ENCODE results near the gene C19orf85.

C19orf85 gene

DNA sequence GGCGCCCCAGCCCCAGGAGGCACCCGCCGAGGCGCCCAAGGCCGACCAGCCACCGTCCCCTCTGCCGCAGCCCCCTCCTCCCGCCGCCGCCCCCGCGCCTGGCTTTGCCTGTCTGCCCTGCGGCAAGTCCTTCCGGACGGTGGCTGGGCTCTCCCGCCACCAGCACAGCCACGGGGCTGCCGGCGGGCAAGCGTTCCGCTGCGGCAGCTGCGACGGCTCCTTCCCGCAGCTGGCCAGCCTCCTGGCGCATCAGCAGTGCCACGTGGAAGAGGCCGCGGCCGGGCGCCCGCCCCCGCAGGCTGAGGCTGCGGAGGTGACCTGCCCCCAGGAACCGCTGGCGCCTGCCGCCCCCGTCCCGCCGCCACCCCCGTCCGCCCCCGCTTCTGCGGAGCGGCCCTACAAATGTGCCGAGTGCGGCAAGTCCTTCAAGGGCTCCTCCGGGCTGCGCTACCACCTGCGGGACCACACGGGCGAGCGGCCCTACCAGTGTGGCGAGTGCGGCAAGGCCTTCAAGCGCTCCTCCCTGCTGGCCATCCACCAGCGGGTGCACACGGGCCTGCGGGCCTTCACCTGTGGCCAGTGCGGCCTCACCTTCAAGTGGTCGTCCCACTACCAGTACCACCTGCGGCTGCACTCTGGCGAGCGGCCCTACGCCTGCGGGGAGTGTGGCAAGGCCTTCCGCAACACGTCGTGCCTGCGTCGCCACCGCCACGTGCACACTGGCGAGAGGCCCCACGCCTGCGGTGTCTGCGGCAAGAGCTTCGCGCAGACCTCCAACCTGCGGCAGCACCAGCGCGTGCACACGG is 17.8 kb upstream of the C19orf85 start:
- ChIA-PET POLR2A (no interaction called here), CTCF (interaction anchor here (0.8 to 6.3 kb wide), 2 partner anchors 9 to 15 kb away, joined by 3 to 37 read pairs; no protein-coding TSS in a partner anchor)
- TF ChIP-seq, protein P1, sequence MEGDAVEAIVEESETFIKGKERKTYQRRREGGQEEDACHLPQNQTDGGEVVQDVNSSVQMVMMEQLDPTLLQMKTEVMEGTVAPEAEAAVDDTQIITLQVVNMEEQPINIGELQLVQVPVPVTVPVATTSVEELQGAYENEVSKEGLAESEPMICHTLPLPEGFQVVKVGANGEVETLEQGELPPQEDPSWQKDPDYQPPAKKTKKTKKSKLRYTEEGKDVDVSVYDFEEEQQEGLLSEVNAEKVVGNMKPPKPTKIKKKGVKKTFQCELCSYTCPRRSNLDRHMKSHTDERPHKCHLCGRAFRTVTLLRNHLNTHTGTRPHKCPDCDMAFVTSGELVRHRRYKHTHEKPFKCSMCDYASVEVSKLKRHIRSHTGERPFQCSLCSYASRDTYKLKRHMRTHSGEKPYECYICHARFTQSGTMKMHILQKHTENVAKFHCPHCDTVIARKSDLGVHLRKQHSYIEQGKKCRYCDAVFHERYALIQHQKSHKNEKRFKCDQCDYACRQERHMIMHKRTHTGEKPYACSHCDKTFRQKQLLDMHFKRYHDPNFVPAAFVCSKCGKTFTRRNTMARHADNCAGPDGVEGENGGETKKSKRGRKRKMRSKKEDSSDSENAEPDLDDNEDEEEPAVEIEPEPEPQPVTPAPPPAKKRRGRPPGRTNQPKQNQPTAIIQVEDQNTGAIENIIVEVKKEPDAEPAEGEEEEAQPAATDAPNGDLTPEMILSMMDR (IDR thresholded peaks at IDR 0.05; ENCODE audit: control extremely low read depth, extremely low read depth, low read depth, missing control alignments): no peak
- DNase-seq (ENCODE audit: extremely low spot score): no peak

DNA sequence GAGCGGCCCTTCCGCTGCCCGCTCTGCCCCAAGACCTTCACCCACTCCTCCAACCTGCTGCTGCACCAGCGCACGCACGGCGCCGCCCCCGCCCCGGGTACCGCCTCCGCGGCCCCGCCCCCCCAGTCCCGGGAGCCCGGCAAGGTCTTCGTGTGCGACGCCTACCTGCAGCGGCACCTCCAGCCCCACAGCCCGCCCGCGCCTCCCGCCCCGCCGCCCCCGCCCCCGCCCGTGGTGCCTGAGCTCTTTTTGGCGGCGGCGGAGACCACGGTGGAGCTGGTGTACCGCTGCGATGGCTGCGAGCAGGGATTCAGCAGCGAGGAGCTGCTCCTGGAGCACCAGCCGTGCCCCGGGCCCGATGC is 17.2 kb upstream of the C19orf85 start:
- ChIA-PET CTCF (no interaction called here), POLR2A (no interaction called here)
- TF ChIP-seq, protein P1 (IDR thresholded peaks at IDR 0.05; ENCODE audit: control extremely low read depth, extremely low read depth, low read depth, missing control alignments): no peak
- no peak for DNase-seq (ENCODE audit: extremely low spot score)

DNA sequence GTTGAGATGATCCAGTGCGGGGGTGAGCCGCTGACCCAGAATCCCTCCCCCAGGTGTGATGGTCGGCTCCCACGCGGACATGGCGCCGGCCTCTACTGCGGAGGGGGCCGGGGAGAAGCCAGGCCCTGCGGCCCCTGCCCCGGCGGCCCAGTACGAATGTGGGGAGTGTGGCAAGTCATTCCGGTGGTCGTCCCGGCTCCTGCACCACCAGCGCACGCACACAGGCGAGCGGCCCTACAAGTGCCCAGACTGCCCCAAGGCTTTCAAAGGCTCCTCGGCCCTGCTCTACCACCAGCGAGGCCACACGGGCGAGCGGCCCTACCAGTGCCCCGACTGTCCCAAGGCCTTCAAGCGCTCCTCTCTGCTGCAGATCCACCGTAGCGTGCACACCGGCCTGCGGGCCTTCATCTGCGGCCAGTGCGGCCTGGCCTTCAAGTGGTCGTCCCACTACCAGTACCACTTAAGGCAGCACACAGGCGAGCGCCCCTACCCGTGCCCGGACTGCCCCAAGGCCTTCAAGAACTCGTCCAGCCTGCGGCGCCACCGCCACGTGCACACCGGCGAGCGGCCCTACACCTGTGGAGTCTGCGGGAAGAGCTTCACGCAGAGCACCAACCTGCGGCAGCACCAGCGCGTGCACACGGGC is 16.7 kb upstream of the C19orf85 start:
- CTCF ChIA-PET: no interaction called here
- no peak for DNase-seq (ENCODE audit: extremely low spot score)
- POLR2A ChIA-PET: no interaction called here
- TF ChIP-seq, protein P1 (IDR thresholded peaks at IDR 0.05; ENCODE audit: control extremely low read depth, extremely low read depth, low read depth, missing control alignments): no peak

DNA sequence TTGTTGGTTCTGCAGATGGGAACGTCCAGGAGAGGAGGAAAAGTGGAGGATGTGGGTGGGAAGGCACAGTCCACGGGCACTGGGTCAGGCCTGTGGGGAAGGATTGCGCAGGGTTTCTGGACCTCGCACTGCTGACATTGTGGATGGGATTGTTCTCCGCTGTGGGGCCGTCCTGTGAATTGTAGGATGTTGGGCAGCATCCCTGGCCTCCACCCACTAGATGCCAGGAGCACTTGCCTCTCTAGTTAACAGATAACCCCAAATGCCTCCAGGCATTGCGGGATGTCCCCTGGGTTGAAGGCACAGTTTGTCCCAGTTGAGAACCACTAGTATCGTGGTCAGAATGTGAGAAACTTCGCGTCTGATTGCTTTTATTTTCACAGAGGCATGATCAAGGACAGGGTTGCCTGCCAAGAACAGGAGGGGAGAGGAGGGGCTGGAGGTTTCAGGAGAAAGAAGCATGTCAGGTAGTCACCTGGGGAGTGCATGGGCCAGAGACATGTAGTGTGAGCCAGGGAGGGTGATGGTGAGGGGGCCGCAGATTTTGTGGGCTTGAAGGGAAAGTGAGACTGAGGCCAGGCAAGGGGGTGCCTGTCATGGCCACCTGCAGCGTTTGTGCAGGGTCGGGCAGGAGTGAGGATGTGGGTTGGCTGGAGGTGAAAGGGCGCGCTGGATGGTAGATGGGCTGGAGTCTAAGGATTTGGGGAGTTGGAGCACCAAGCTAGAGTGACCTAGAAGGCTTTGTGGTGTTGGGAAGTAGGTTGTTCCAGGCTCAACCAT is 15.1 kb upstream of the C19orf85 start:
- CTCF ChIA-PET: interaction anchor here (0.7 to 2.6 kb wide), 4 partner anchors 12 to 153 kb away, joined by 3 to 15 read pairs (median 6); no protein-coding TSS in a partner anchor
- TF ChIP-seq, protein P1 (IDR thresholded peaks at IDR 0.05; ENCODE audit: control extremely low read depth, extremely low read depth, low read depth, missing control alignments): no peak
- POLR2A ChIA-PET: no interaction called here
- DNase-seq (ENCODE audit: extremely low spot score): no peak

DNA sequence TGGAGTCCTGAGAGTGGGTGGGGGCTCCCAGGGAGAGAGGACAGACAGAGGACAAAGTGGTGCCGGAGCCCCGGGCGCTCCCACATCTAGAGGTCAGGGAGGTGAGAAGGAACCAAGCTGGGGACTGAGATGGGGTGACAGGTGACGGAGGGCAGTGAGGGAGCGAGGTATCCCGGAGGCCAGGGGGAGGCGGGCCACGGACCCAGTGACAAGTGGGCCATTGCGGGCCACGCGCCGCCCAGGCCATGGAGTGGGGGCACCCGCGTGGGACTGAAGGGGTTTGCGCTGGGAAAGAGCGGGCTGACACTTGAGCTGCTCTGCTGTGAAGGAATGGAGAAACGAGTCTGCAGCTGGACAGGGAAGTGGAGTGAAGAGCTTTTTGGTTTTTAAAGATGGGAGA is 14.5 kb upstream of the C19orf85 start:
- DNase-seq (ENCODE audit: extremely low spot score): no peak
- POLR2A ChIA-PET: no interaction called here
- CTCF ChIA-PET: interaction anchor here (0.7 to 2.6 kb wide), 4 partner anchors 11 to 153 kb away, joined by 3 to 15 read pairs (median 6); no protein-coding TSS in a partner anchor
- TF ChIP-seq, protein P1 (IDR thresholded peaks at IDR 0.05; ENCODE audit: control extremely low read depth, extremely low read depth, low read depth, missing control alignments): no peak

DNA sequence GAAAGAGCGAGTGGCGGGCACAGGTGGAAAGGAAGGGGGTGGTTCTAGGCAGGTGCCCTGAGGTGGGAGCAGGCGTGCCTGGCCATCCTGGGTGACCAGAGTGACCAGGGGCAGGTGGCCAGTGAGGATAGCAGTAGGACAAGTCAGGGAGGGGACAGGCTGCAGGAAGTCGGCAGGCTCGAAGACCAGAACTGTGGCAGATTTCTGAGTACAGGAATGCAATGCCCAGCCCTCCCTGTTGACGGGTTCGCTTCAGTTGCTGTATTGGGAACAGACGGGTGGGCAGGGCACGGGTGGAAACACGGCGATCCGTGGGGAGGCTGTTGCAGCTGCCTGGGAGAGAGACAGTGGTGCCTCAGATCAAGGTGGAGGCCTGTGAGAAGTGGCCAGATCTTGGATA is 13.8 kb upstream of the C19orf85 start:
- TF ChIP-seq, protein P1 (IDR thresholded peaks at IDR 0.05; ENCODE audit: control extremely low read depth, extremely low read depth, low read depth, missing control alignments): no peak
- CTCF ChIA-PET: interaction anchor here (1.3 to 2.6 kb wide), 3 partner anchors 11 to 39 kb away, joined by 3 to 15 read pairs (median 8); no protein-coding TSS in a partner anchor
- no peak for DNase-seq (ENCODE audit: extremely low spot score)
- POLR2A ChIA-PET: no interaction called here

All from GM10248 (cell line).